Measurements from ENCODE around the gene UGT8.

DNA sequence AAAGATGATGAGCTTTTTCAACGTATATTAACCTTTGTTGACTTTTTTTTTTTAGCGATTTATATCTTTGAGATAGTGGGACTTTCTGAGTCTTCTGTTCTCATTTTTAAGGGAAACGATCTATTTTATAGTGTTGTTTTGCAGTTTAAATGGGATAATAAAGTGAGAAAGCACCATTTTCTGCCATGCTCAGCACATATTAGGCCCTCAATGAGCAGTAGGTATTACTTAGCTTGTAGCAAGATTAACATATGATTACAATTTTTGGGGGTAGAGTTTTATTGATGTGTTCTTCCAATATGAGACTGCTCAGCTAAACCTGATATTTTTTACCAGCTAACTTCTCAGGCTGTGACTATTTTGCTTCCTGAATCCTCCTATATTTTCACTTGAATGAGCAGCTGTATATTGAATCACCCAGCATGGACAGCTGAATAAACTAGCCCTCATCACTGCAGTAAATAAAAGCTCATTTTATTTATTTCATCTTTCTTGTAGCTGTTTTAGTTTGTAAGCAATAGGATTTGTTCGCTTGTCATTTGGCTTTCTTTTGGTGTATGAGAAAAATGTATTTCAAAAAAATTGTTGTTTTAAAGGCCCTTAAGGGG, 43.7 kb downstream of the UGT8 start:
- TF ChIP-seq, protein P1, sequence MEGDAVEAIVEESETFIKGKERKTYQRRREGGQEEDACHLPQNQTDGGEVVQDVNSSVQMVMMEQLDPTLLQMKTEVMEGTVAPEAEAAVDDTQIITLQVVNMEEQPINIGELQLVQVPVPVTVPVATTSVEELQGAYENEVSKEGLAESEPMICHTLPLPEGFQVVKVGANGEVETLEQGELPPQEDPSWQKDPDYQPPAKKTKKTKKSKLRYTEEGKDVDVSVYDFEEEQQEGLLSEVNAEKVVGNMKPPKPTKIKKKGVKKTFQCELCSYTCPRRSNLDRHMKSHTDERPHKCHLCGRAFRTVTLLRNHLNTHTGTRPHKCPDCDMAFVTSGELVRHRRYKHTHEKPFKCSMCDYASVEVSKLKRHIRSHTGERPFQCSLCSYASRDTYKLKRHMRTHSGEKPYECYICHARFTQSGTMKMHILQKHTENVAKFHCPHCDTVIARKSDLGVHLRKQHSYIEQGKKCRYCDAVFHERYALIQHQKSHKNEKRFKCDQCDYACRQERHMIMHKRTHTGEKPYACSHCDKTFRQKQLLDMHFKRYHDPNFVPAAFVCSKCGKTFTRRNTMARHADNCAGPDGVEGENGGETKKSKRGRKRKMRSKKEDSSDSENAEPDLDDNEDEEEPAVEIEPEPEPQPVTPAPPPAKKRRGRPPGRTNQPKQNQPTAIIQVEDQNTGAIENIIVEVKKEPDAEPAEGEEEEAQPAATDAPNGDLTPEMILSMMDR (conservative IDR thresholded peaks at IDR 0.05): no peak
- no peak for TF ChIP-seq EZH2 (IDR thresholded peaks at IDR 0.05; ENCODE audit: low read depth)
